Right lobe of liver (tissue), 4 donors: ENCODE data around the gene GLYATL1.

ENCODE experiments used
- CTCF ChIP-seq, 4 donors: fragments of 200-600 bp in 3 of 4; fragments of 450-650 bp in 1 of 4; IDR thresholded peaks; one replicate each; pipeline versions ENCODE4 v1.5.1 to v1.8.0; 2016 to 2022; ENCODE audit warnings: antibody characterized with exemption in 4 of 4, mild to moderate bottlenecking in 2 of 4
- POLR2A ChIP-seq: fragments of 450-650 bp; IDR thresholded peaks from one replicate; pipeline ENCODE4 v1.6.1; 2017; ENCODE audit warnings: antibody characterized with exemption, mild to moderate bottlenecking
- donor health status: DM: no; HTN: no; CAD: no.
- donor health status: DM: no; HTN: no; CAD: no.
- donor health status: DM: no; HTN: yes; CAD: no.

GRCh38 chr11:58980159-58980843, 41.0 kb downstream of the GLYATL1 start:
- TF ChIP-seq POLR2A = no peak
- no peak for TF ChIP-seq CTCF (IDR thresholded peaks at IDR 0.05)
